KMS-11 (cell line): ENCODE results near the gene PHF21A.

Experiments used
- H2AFZ ChIP-seq: fragments of 200-600 bp; sonication (generic); 2 replicates; pipeline ENCODE4 v1.6.1; 2016; ENCODE audit warnings: antibody characterized with exemption, mixed run types, low read depth
- H3K27ac ChIP-seq: fragments of 200-600 bp; sonication (generic); 2 replicates; pipeline ENCODE4 v1.6.1; 2016; ENCODE audit warnings: mild to moderate bottlenecking, mixed run types
- H3K27me3 ChIP-seq: fragments of 200-600 bp; sonication (generic); 2 replicates; pipeline ENCODE4 v1.6.1; 2017; ENCODE audit warnings: mild to moderate bottlenecking, low read depth, mixed run types, moderate library complexity; ENCODE audit not compliant: insufficient read depth
- H3K36me3 ChIP-seq: fragments of 200-600 bp; sonication (generic); 2 replicates; pipeline ENCODE4 v1.6.1; 2017; ENCODE audit warnings: mild to moderate bottlenecking, mixed run types; ENCODE audit not compliant: insufficient read depth
- H3K4me1 ChIP-seq: fragments of 200-600 bp; sonication (generic); 2 replicates; pipeline ENCODE4 v1.6.1; 2016; ENCODE audit warnings: mild to moderate bottlenecking, low read depth, mixed run types; ENCODE audit not compliant: poor library complexity, severe bottlenecking
- H3K4me2 ChIP-seq: fragments of 200-600 bp; sonication (generic); 2 replicates; pipeline ENCODE4 v1.7.0; 2016; ENCODE audit warnings: mild to moderate bottlenecking, mixed run types
- H3K4me3 ChIP-seq: fragments of 200-600 bp; sonication (generic); IDR thresholded peaks from 2 replicates; pipeline ENCODE4 v1.6.1; 2017; ENCODE audit warnings: low read depth, low read length, mixed read lengths; ENCODE audit not compliant: insufficient read depth
- H3K79me2 ChIP-seq: fragments of 200-600 bp; sonication (generic); 2 replicates; pipeline ENCODE4 v1.6.1; 2016; ENCODE audit warnings: low read depth, mixed run types; ENCODE audit not compliant: insufficient read depth
- H3K9ac ChIP-seq: fragments of 200-600 bp; sonication (generic); 2 replicates; pipeline ENCODE4 v1.6.1; 2016; ENCODE audit warnings: mild to moderate bottlenecking, mixed run types
- H4K20me1 ChIP-seq: fragments of 200-600 bp; sonication (generic); 2 replicates; pipeline ENCODE4 v1.6.1; 2016; ENCODE audit warnings: mild to moderate bottlenecking, mixed run types; ENCODE audit not compliant: insufficient read depth
- CTCF ChIP-seq: fragments of 200-600 bp; sonication (generic); conservative IDR thresholded peaks from 2 replicates; pipeline ENCODE4 v1.6.1; 2017; ENCODE audit warnings: low read depth, mild to moderate bottlenecking, antibody characterized with exemption, low read length, moderate library complexity, mixed read lengths

The PHF21A gene

GRCh38 chr11:45930951-45931570 is 190.2 kb downstream of the PHF21A start:
- peaks cover 15% of the 10 kb centered on the region for H3K4me1 ChIP-seq
- no peak overlapping the region for H3K27ac ChIP-seq
- no peaks in the 10 kb centered on the region for H3K79me2 ChIP-seq
- no peak overlapping the region for H3K9ac ChIP-seq
- no peaks in the 10 kb centered on the region for H3K36me3 ChIP-seq
- no peak overlapping the region for H3K4me2 ChIP-seq
- no peak for TF ChIP-seq CTCF
- no peak overlapping the region for H3K4me3 ChIP-seq
- no peak overlapping the region for H2AFZ ChIP-seq
- no peaks in the 10 kb centered on the region for H3K27me3 ChIP-seq
- no peaks in the 10 kb centered on the region for H4K20me1 ChIP-seq

- Histone ChIP-seq H3K79me2 (no peaks in the 10 kb centered on the region), H3K36me3 (no peaks in the 10 kb centered on the region), H3K4me3 (no peak overlapping the region), H3K9ac (no peak overlapping the region; the same call in 1 of the 2 replicates), H3K27ac (no peak overlapping the region; the same call in 1 of the 2 replicates), H2AFZ (no peak overlapping the region; the same call in 1 of the 2 replicates), H3K4me2 (peak overlapping the region; percentile 55), H4K20me1 (no peaks in the 10 kb centered on the region), H3K27me3 (no peaks in the 10 kb centered on the region), H3K4me1 (peaks cover 15% of the 10 kb centered on the region)
- no peak for TF ChIP-seq CTCF
Observed at GRCh38 chr11:45930031-45930794, 191.0 kb downstream of the PHF21A start.

GRCh38 chr11:45929486-45930030 is 191.7 kb downstream of the PHF21A start:
- no peak overlapping the region; the same call in 1 of the 2 replicates for H3K9ac ChIP-seq
- H2AFZ ChIP-seq, result no peak overlapping the region; the same call in 1 of the 2 replicates
- peak overlapping the region; percentile 55; the same call in 1 of the 2 replicates for H3K4me2 ChIP-seq
- no peak for TF ChIP-seq CTCF
- no peaks in the 10 kb centered on the region for H4K20me1 ChIP-seq
- no peaks in the 10 kb centered on the region for H3K79me2 ChIP-seq
- no peaks in the 10 kb centered on the region for H3K27me3 ChIP-seq
- no peaks in the 10 kb centered on the region for H3K36me3 ChIP-seq
- H3K4me3 ChIP-seq, result no peak overlapping the region
- peaks cover 15% of the 10 kb centered on the region for H3K4me1 ChIP-seq
- H3K27ac ChIP-seq, result no peak overlapping the region; the same call in 1 of the 2 replicates

- Histone ChIP-seq H4K20me1 (no peaks in the 10 kb centered on the region), H2AFZ (no peak overlapping the region), H3K4me1 (peaks cover 15% of the 10 kb centered on the region), H3K4me3 (no peak overlapping the region), H3K36me3 (no peaks in the 10 kb centered on the region), H3K9ac (no peak overlapping the region), H3K79me2 (no peaks in the 10 kb centered on the region), H3K27me3 (no peaks in the 10 kb centered on the region), H3K4me2 (no peak overlapping the region), H3K27ac (no peak overlapping the region)
- TF ChIP-seq CTCF, result no peak
Observed at GRCh38 chr11:45928535-45929215, 192.6 kb downstream of the PHF21A start.
